NCI-H1417 treated with DMSO at 0.1 percent for 48 hours (cell line): ENCODE results near the gene IFNAR1.
A peak's percentile ranks its signal among the peaks of the same experiment; 100 is the strongest.

Source experiments
- DNase-seq: peaks from one replicate; lab custom pipeline; 2025; lab: John Stamatoyannopoulos, UW

IFNAR1 gene

GRCh38 chr21:33324291-33325221, at the start of gene IFNAR1:
TSS of gene IFNAR1 (plus strand) at chr21:33324970. CDS start at chr21:33325056, 86 bp downstream.
- peak; percentile 95 for DNase-seq

- DNase-seq: no peak
Measured at GRCh38 chr21:33278721-33279120, 46.0 kb upstream of the IFNAR1 start.

GRCh38 chr21:33279330-33279820, 45.4 kb upstream of the IFNAR1 start:
- DNase-seq: no peak

- no peak for DNase-seq
Measured at GRCh38 chr21:33281096-33281652, 43.6 kb upstream of the IFNAR1 start.

GRCh38 chr21:33283203-33283602, 41.6 kb upstream of the IFNAR1 start:
- DNase-seq: no peak

- no peak for DNase-seq
Measured at GRCh38 chr21:33286076-33286475, 38.7 kb upstream of the IFNAR1 start.

- no peak for DNase-seq
Measured at GRCh38 chr21:33286600-33287456, 37.9 kb upstream of the IFNAR1 start.

GRCh38 chr21:33289199-33289819, 35.5 kb upstream of the IFNAR1 start:
- DNase-seq: no peak

GRCh38 chr21:33290441-33290840, 34.3 kb upstream of the IFNAR1 start:
- no peak for DNase-seq

- DNase-seq: no peak
Measured at GRCh38 chr21:33291686-33292085, 33.1 kb upstream of the IFNAR1 start.

- DNase-seq: no peak
Measured at GRCh38 chr21:33292724-33293123, 32.0 kb upstream of the IFNAR1 start.

- DNase-seq: no peak
Measured at GRCh38 chr21:33293136-33293535, 31.6 kb upstream of the IFNAR1 start.

- no peak for DNase-seq
Measured at GRCh38 chr21:33293811-33294216, 31.0 kb upstream of the IFNAR1 start.

GRCh38 chr21:33296156-33296555, 28.6 kb upstream of the IFNAR1 start:
- DNase-seq: no peak

GRCh38 chr21:33299181-33299752, 25.5 kb upstream of the IFNAR1 start:
- no peak for DNase-seq

GRCh38 chr21:33300701-33301631, 23.8 kb upstream of the IFNAR1 start:
- DNase-seq: no peak

GRCh38 chr21:33301632-33302002, 23.2 kb upstream of the IFNAR1 start:
- no peak for DNase-seq

GRCh38 chr21:33302055-33302454, 22.7 kb upstream of the IFNAR1 start:
- no peak for DNase-seq

- DNase-seq: no peak
Measured at GRCh38 chr21:33302796-33303195, 22.0 kb upstream of the IFNAR1 start.

GRCh38 chr21:33305344-33305671, 19.5 kb upstream of the IFNAR1 start:
- DNase-seq: no peak

- DNase-seq: no peak
Measured at GRCh38 chr21:33305938-33306337, 18.8 kb upstream of the IFNAR1 start.
